ENCODE measurements around the gene APLP2. TPM values are rescaled to one million over a fixed set of nuclear protein-coding genes. Genes with fewer than 3 reads are reported as not detected.
"Not testable (repeated sequence)": the region's sequence is repeated elsewhere in the genome, so short reads cannot be mapped to it uniquely, and the experiment has no call there.

APLP2 gene
- total RNA-seq, 4 donors from 2014 or later: 125 to 226 (median 158) TPM

DNA sequence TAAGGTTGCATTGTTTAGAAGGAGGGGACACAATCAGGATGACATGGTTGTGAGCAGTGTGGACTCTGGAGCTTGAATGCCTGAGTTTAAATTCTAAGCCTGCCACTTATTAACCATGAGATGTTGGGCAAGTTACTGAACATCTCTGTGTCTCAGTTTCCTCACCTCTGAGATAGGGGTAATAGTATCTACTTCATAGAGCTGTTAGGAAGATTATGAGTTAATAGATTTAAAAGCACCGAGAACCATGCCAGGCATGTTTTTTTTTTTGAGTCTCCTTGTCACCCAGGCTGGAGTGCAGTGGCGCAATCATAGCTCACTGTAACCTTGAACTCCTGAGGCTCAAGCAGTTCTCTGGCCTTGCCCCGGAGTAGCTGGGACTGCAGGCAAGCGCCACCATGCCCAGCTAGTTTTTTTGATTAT is 123.2 kb downstream of the APLP2 start:
- WGBS, 2 donors: 71 to 73% methylated on average over 4 of the region's 4 CpGs
- no peak for TF ChIP-seq POLR2A (IDR thresholded peaks at IDR 0.05)
- TF ChIP-seq, protein P1, sequence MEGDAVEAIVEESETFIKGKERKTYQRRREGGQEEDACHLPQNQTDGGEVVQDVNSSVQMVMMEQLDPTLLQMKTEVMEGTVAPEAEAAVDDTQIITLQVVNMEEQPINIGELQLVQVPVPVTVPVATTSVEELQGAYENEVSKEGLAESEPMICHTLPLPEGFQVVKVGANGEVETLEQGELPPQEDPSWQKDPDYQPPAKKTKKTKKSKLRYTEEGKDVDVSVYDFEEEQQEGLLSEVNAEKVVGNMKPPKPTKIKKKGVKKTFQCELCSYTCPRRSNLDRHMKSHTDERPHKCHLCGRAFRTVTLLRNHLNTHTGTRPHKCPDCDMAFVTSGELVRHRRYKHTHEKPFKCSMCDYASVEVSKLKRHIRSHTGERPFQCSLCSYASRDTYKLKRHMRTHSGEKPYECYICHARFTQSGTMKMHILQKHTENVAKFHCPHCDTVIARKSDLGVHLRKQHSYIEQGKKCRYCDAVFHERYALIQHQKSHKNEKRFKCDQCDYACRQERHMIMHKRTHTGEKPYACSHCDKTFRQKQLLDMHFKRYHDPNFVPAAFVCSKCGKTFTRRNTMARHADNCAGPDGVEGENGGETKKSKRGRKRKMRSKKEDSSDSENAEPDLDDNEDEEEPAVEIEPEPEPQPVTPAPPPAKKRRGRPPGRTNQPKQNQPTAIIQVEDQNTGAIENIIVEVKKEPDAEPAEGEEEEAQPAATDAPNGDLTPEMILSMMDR (IDR thresholded peaks at IDR 0.05): no peak
- intact Hi-C loops (cut with DNase I; ENCODE audit: low total_unique reads): no loop called here
- H3K4me3 ChIP-seq (ENCODE audit: low read depth, poor library complexity, severe bottlenecking): no peak overlapping the region
- no peak for DNase-seq (ENCODE audit: low spot score in 2 of 2)

DNA sequence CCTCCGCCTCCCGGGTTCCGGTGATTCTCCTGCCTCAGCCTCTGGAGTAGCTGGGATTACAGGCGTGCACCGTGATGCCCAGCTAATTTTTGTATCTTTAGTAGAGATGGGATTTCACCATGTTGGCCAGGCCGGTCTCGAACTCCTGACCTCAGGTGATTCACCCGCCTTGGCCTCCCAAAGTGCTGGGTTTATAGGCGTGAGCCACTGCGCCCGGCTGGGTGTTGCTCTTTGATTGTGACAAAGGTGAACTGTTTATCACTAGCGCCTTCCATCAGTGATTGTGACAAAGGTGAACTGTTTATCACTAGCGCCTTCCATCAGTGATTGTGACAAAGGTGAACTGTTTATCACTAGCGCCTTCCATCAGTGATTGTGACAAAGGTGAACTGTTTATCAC is 123.9 kb downstream of the APLP2 start:
- 95 to 99% methylated on average over 14 of the region's 14 CpGs for WGBS, 2 donors
- DNase-seq (ENCODE audit: low spot score in 2 of 2); H3K4me3 ChIP-seq (ENCODE audit: low read depth, poor library complexity, severe bottlenecking); intact Hi-C loops (cut with DNase I; ENCODE audit: low total_unique reads): not testable (repeated sequence)

Other genes with a start within 250 kb of the APLP2 start
- gene NFRKB, start 174.3 kb upstream of the APLP2 start, total RNA-seq: 10 to 100 TPM; 41.9 to 57.1 (median 53.2) TPM
- 10 to 100 TPM in 2 of 4 donors, 1 to 10 TPM in 2; 6.7 to 13.0 (median 9.1) TPM for gene PRDM10, start 67.1 kb upstream of the APLP2 start, total RNA-seq
- 100 to 1,000 TPM in 1 of 4 donors, 10 to 100 TPM in 3; 75.4 to 107 (median 87.1) TPM for gene ST14, start 89.9 kb downstream of the APLP2 start, total RNA-seq
- gene ZBTB44, start 245.0 kb downstream of the APLP2 start, total RNA-seq: 10 to 100 TPM; 35.8 to 52.7 (median 45.7) TPM